Testis (tissue), 2 donors: Measurements from ENCODE around the gene IPO9.

Experiments used
- POLR2A ChIP-seq: fragments of 450-650 bp; IDR thresholded peaks from one replicate; pipeline ENCODE4 v1.6.1; 2017; ENCODE audit warnings: antibody characterized with exemption, mild to moderate bottlenecking, moderate library complexity
- TF ChIP-seq, protein P1 (sequence below), 3 experiments: fragments of 450-650 bp in 2 of 3; fragments of 200-600 bp in 1 of 3; sonication (generic) in 1 of 3; IDR thresholded peaks; one replicate each; pipeline ENCODE4 v1.5.1; 2016 to 2019; ENCODE audit warnings: antibody characterized with exemption in 3 of 3, mild to moderate bottlenecking in 2 of 3, moderate library complexity in 1 of 3

- TF ChIP-seq, protein P1, sequence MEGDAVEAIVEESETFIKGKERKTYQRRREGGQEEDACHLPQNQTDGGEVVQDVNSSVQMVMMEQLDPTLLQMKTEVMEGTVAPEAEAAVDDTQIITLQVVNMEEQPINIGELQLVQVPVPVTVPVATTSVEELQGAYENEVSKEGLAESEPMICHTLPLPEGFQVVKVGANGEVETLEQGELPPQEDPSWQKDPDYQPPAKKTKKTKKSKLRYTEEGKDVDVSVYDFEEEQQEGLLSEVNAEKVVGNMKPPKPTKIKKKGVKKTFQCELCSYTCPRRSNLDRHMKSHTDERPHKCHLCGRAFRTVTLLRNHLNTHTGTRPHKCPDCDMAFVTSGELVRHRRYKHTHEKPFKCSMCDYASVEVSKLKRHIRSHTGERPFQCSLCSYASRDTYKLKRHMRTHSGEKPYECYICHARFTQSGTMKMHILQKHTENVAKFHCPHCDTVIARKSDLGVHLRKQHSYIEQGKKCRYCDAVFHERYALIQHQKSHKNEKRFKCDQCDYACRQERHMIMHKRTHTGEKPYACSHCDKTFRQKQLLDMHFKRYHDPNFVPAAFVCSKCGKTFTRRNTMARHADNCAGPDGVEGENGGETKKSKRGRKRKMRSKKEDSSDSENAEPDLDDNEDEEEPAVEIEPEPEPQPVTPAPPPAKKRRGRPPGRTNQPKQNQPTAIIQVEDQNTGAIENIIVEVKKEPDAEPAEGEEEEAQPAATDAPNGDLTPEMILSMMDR (IDR thresholded peaks at IDR 0.05) = no peak
- TF ChIP-seq POLR2A = no peak
These were observed 58.3 kb downstream of the IPO9 start for GRCh38 chr1:201887116-201887866.
